Astrocyte (in vitro differentiated cells and primary cell): ENCODE measurements around the gene OSBPL6. TPM values are rescaled to one million over a fixed set of nuclear protein-coding genes. Genes with fewer than 3 reads are reported as not detected.
A peak's percentile ranks its signal among the peaks of the same experiment; 100 is the strongest.

Source experiments
- DNase-seq: peaks from one replicate; pipeline ENCODE4 v3.0.0-alpha.2; 2010; ENCODE audit warnings: low read depth
- FAIRE-seq: peaks from 2 replicates; lab custom pipeline; 2011; peaks lifted over from hg19 to GRCh38; lab: Jason Lieb, UNC
- H2AFZ ChIP-seq: 2 replicates; pipeline ENCODE4 v1.6.0; 2012; ENCODE audit warnings: low read depth, low read length, inconsistent platforms
- H3K27ac ChIP-seq: 2 replicates; pipeline ENCODE4 v1.5.1; 2011; ENCODE audit warnings: low read depth, low read length, inconsistent platforms
- H3K27me3 ChIP-seq: 2 replicates; pipeline ENCODE4 v1.6.0; 2011; ENCODE audit warnings: low read length, inconsistent platforms; ENCODE audit not compliant: insufficient read depth
- H3K36me3 ChIP-seq: 2 replicates; pipeline ENCODE4 v1.5.1; 2011; ENCODE audit warnings: low read length, inconsistent platforms; ENCODE audit not compliant: insufficient read depth
- H3K4me1 ChIP-seq: 2 replicates; pipeline ENCODE4 v1.5.1; 2011; ENCODE audit warnings: low read length, inconsistent platforms; ENCODE audit not compliant: insufficient read depth
- H3K4me2 ChIP-seq: 2 replicates; pipeline ENCODE4 v1.6.0; 2012; ENCODE audit warnings: low read length, inconsistent platforms
- H3K4me3 ChIP-seq: 2 replicates; pipeline ENCODE4 v1.5.1; 2011; ENCODE audit warnings: low read depth, mild to moderate bottlenecking, low read length, inconsistent platforms; ENCODE audit not compliant: insufficient read depth
- H3K79me2 ChIP-seq: 2 replicates; pipeline ENCODE4 v1.6.0; 2012; ENCODE audit warnings: mild to moderate bottlenecking, low read length, inconsistent platforms; ENCODE audit not compliant: insufficient read depth
- H3K9ac ChIP-seq: 2 replicates; pipeline ENCODE4 v1.6.0; 2012; ENCODE audit warnings: mild to moderate bottlenecking, low read length, inconsistent platforms
- H3K9me3 ChIP-seq: 2 replicates; pipeline ENCODE4 v1.5.1; 2012; ENCODE audit warnings: low read depth, mild to moderate bottlenecking, low read length, inconsistent platforms; ENCODE audit not compliant: insufficient read depth
- H4K20me1 ChIP-seq: 2 replicates; pipeline ENCODE4 v1.6.0; 2012; ENCODE audit warnings: low read length, inconsistent platforms; ENCODE audit not compliant: insufficient read depth
- H3K27ac Mint-ChIP-seq: one replicate; pipeline ENCODE4 v1.8.0; 2021; ENCODE audit warnings: mild to moderate bottlenecking, mixed read lengths; ENCODE audit not compliant: unreplicated experiment
- H3K27me3 Mint-ChIP-seq: one replicate; pipeline ENCODE4 v1.8.0; 2021; ENCODE audit warnings: low read depth, mixed read lengths; ENCODE audit not compliant: unreplicated experiment
- H3K36me3 Mint-ChIP-seq: one replicate; pipeline ENCODE4 v1.8.0; 2021; ENCODE audit warnings: low read depth, mixed read lengths; ENCODE audit not compliant: unreplicated experiment
- H3K4me1 Mint-ChIP-seq: one replicate; pipeline ENCODE4 v1.8.0; 2021; ENCODE audit warnings: low read depth, mixed read lengths; ENCODE audit not compliant: unreplicated experiment
- H3K4me3 Mint-ChIP-seq: one replicate; pipeline ENCODE4 v1.8.0; 2021; ENCODE audit warnings: mild to moderate bottlenecking, moderate library complexity, mixed read lengths; ENCODE audit not compliant: unreplicated experiment
- H3K9me3 Mint-ChIP-seq: one replicate; pipeline ENCODE4 v1.8.0; 2021; ENCODE audit warnings: mild to moderate bottlenecking, mixed read lengths; ENCODE audit not compliant: unreplicated experiment
- CTCF ChIP-seq: IDR thresholded peaks from 2 replicates; pipeline ENCODE4 v1.5.1; 2011; ENCODE audit warnings: low read depth, mild to moderate bottlenecking, inconsistent platforms, low read length, moderate library complexity; ENCODE audit not compliant: insufficient read depth
- EZH2 ChIP-seq: IDR thresholded peaks from 2 replicates; pipeline ENCODE4 v1.6.1; 2012; ENCODE audit warnings: mild to moderate bottlenecking, low read length, inconsistent platforms; ENCODE audit not compliant: insufficient read depth
- total RNA-seq: library from RNA; stranded (reverse); gene quantifications from 2 replicates; pipeline ENCODE4 v1.2.1, GENCODE V29; 2021

OSBPL6 gene
- total RNA-seq, 1 donor from 2014 or later = 13.4 TPM

- Mint-ChIP-seq H3K27me3 (no peaks in the 10 kb centered on the region), H3K4me1 (peaks cover 14% of the 10 kb centered on the region), H3K27ac (peak overlapping the region; percentile 84), H3K4me3 (no peak overlapping the region), H3K36me3 (no peaks in the 10 kb centered on the region), H3K9me3 (no peaks in the 10 kb centered on the region)
- Histone ChIP-seq H4K20me1 (no peaks in the 10 kb centered on the region), H3K27me3 (no peaks in the 10 kb centered on the region), H2AFZ (no peak overlapping the region), H3K27ac (no peak overlapping the region), H3K4me2 (peak overlapping the region; percentile 51), H3K4me1 (peaks cover 6% of the 10 kb centered on the region), H3K4me3 (no peak overlapping the region), H3K36me3 (no peaks in the 10 kb centered on the region), H3K9ac (no peak overlapping the region), H3K9me3 (no peaks in the 10 kb centered on the region), H3K79me2 (no peaks in the 10 kb centered on the region)
- DNase-seq (no peak), FAIRE-seq (no peak)
- TF ChIP-seq EZH2 = no peak
These were observed 209.5 kb downstream of the OSBPL6 start for GRCh38 chr2:178403671-178404306.

GRCh38 chr2:178404368-178404767, 210.1 kb downstream of the OSBPL6 start:
- no peak for TF ChIP-seq CTCF
- TF ChIP-seq EZH2 = no peak
- H3K79me2 ChIP-seq = no peaks in the 10 kb centered on the region
- Mint-ChIP-seq H3K36me3 (no peaks in the 10 kb centered on the region), H3K9me3 (no peaks in the 10 kb centered on the region), H3K4me3 (no peak overlapping the region), H3K27me3 (no peaks in the 10 kb centered on the region), H3K27ac (peak overlapping the region; percentile 84), H3K4me1 (peaks cover 14% of the 10 kb centered on the region)
- H3K27ac ChIP-seq = no peak overlapping the region
- no peaks in the 10 kb centered on the region for H3K36me3 ChIP-seq
- H3K4me2 ChIP-seq = peak overlapping the region; percentile 51
- DNase-seq (peak; percentile 60), FAIRE-seq (peak; percentile 26)
- no peaks in the 10 kb centered on the region for H4K20me1 ChIP-seq
- no peak overlapping the region for H3K9ac ChIP-seq
- H3K27me3 ChIP-seq = no peaks in the 10 kb centered on the region
- H3K4me1 ChIP-seq = peaks cover 6% of the 10 kb centered on the region
- no peak overlapping the region for H2AFZ ChIP-seq
- H3K9me3 ChIP-seq = no peaks in the 10 kb centered on the region
- H3K4me3 ChIP-seq = no peak overlapping the region

GRCh38 chr2:178409261-178409660, 214.9 kb downstream of the OSBPL6 start:
- no peaks in the 10 kb centered on the region for H4K20me1 ChIP-seq
- TF ChIP-seq CTCF (no peak), EZH2 (no peak)
- H3K4me3 ChIP-seq = no peak overlapping the region
- DNase-seq = no peak
- Mint-ChIP-seq H3K4me3 (no peak overlapping the region), H3K4me1 (peaks cover 4% of the 10 kb centered on the region), H3K27ac (no peak overlapping the region), H3K36me3 (no peaks in the 10 kb centered on the region), H3K9me3 (no peaks in the 10 kb centered on the region), H3K27me3 (no peaks in the 10 kb centered on the region)
- H3K9me3 ChIP-seq = no peaks in the 10 kb centered on the region
- no peak overlapping the region for H3K4me2 ChIP-seq
- no peak overlapping the region for H3K9ac ChIP-seq
- H3K27me3 ChIP-seq = no peaks in the 10 kb centered on the region
- H2AFZ ChIP-seq = no peak overlapping the region
- no peak for FAIRE-seq
- no peak overlapping the region for H3K27ac ChIP-seq
- peaks cover 6% of the 10 kb centered on the region for H3K4me1 ChIP-seq
- no peaks in the 10 kb centered on the region for H3K36me3 ChIP-seq
- H3K79me2 ChIP-seq = no peaks in the 10 kb centered on the region
